Astrocyte of the cerebellum (primary cell): Measurements from ENCODE around the gene ARHGAP9.
"Not testable (repeated sequence)": the region's sequence is repeated elsewhere in the genome, so short reads cannot be mapped to it uniquely, and the experiment has no call there.

Experiments used
- DNase-seq: peaks from one replicate; pipeline ENCODE4 v3.0.0-alpha.2; 2011; ENCODE audit warnings: low read depth
- H3K4me3 ChIP-seq: 2 replicates; pipeline ENCODE4 v1.5.1; 2011; ENCODE audit warnings: mild to moderate bottlenecking, low read depth, low read length, moderate library complexity
- CTCF ChIP-seq: IDR thresholded peaks from 2 replicates; pipeline ENCODE4 v1.5.1; 2012; ENCODE audit warnings: low read length, low read depth, moderate library complexity, mild to moderate bottlenecking; ENCODE audit errors: missing control alignments
- in situ Hi-C: cut with HindIII; loops from 2 replicates; pipeline ENCODE4 v1.10.0; 2017; ENCODE audit warnings: low sequenced_read_pairs

ARHGAP9 gene

GRCh38 chr12:57512665-57513064 lies 33.0 kb upstream of the ARHGAP9 start:
- H3K4me3 ChIP-seq = no peak overlapping the region
- TF ChIP-seq CTCF = no peak
- DNase-seq = no peak
- in situ Hi-C loops = no loop called here

- in situ Hi-C loops = no loop called here
- no peak overlapping the region for H3K4me3 ChIP-seq
- DNase-seq = no peak
- no peak for TF ChIP-seq CTCF
Measured at GRCh38 chr12:57511588-57512325, 32.1 kb upstream of the ARHGAP9 start.

GRCh38 chr12:57511161-57511560 lies 31.5 kb upstream of the ARHGAP9 start:
- no peak for DNase-seq
- in situ Hi-C loops = no loop called here

GRCh38 chr12:57507796-57508195 lies 28.1 kb upstream of the ARHGAP9 start:
- H3K4me3 ChIP-seq, DNase-seq, in situ Hi-C loops: not testable (repeated sequence)

More at GRCh38 chr12:57511161-57511560, 31.5 kb upstream of the ARHGAP9 start:
- H3K4me3 ChIP-seq = no peak overlapping the region
- TF ChIP-seq CTCF = no peak

- DNase-seq, in situ Hi-C loops, H3K4me3 ChIP-seq: not testable (repeated sequence)
Measured at GRCh38 chr12:57506541-57506940, 26.9 kb upstream of the ARHGAP9 start.

- H3K4me3 ChIP-seq, in situ Hi-C loops, DNase-seq: not testable (repeated sequence)
Measured at GRCh38 chr12:57502311-57502969, 22.8 kb upstream of the ARHGAP9 start.

- H3K4me3 ChIP-seq = no peak overlapping the region
- no peak for DNase-seq
- TF ChIP-seq CTCF = no peak
- in situ Hi-C loops = no loop called here
Measured at GRCh38 chr12:57500213-57500612, 20.5 kb upstream of the ARHGAP9 start.

- DNase-seq = no peak
- TF ChIP-seq CTCF = no peak
- in situ Hi-C loops = no loop called here
Measured at GRCh38 chr12:57498571-57498970, 18.9 kb upstream of the ARHGAP9 start.

More at GRCh38 chr12:57498571-57498970, 18.9 kb upstream of the ARHGAP9 start:
- H3K4me3 ChIP-seq = no peak overlapping the region
